ENCODE data around the gene KRT13. TPM values are rescaled to one million over a fixed set of nuclear protein-coding genes. Genes with fewer than 3 reads are reported as not detected.
A peak's percentile ranks its signal among the peaks of the same experiment; 100 is the strongest.

Gene KRT13
- total RNA-seq, 2 donors from 2014 or later: not detected

DNA sequence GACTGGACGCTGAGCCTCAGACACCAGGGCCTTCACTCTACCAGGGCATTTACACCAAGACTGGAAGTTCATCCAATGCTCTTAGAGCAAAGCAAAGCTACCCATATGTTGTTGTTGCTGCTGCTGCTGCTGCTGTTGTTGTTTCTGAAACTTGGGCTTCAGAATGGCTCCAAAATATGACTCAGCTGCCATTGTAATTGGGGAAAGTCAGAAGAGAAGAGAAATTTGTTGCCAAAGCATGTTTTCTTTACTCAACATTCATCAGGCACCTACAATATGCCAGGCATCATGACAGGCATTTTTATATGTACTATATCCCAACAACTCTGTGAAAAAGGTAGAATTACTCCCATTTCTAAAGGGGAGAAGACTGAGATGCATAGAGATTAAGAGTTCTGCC lies 50.2 kb downstream of the KRT13 start:
- intact Hi-C loops (cut with DNase I): no loop called here
- Histone ChIP-seq H3K9me3 (no peaks in the 10 kb centered on the region), H3K27me3 (no peaks in the 10 kb centered on the region), H3K27ac (no peak overlapping the region), H3K4me1 (no peaks in the 10 kb centered on the region), H3K4me3 (no peak overlapping the region), H3K36me3 (replicated peaks in 1 of 2; ENCODE audit: insufficient read depth in 1 of 2, low read depth in 2 of 2) (no peaks in the 10 kb centered on the region)
- DNase-seq: no peak
- WGBS, 2 donors: 75 to 89% methylated on average over 1 of the region's 1 CpG
- ATAC-seq: no peak
- no peak for TF ChIP-seq POLR2A (IDR thresholded peaks at IDR 0.05)
- TF ChIP-seq, protein P1, sequence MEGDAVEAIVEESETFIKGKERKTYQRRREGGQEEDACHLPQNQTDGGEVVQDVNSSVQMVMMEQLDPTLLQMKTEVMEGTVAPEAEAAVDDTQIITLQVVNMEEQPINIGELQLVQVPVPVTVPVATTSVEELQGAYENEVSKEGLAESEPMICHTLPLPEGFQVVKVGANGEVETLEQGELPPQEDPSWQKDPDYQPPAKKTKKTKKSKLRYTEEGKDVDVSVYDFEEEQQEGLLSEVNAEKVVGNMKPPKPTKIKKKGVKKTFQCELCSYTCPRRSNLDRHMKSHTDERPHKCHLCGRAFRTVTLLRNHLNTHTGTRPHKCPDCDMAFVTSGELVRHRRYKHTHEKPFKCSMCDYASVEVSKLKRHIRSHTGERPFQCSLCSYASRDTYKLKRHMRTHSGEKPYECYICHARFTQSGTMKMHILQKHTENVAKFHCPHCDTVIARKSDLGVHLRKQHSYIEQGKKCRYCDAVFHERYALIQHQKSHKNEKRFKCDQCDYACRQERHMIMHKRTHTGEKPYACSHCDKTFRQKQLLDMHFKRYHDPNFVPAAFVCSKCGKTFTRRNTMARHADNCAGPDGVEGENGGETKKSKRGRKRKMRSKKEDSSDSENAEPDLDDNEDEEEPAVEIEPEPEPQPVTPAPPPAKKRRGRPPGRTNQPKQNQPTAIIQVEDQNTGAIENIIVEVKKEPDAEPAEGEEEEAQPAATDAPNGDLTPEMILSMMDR (IDR thresholded peaks at IDR 0.05): no peak

DNA sequence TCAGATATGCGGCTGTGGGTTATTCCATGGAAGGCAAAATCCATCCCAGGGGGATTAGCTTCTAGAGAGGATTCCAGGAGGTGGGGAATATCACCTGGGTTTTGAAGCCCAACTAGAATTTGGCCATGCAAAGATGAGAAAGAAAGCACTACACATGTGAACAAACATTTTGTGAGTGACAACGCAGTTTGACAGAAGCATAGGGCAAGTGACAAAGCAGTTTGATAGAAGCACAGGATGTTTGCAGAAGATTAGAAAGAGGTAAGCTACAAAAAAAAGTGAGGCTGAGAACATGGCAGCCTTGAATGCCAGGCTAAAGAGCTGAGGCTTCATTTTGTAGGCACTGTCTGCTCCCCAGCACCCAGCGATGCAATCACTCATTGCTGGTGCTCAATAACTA lies 52.3 kb downstream of the KRT13 start:
- 61 to 72% methylated on average over 3 of the region's 3 CpGs for WGBS, 2 donors
- H3K27ac ChIP-seq: no peak overlapping the region
- intact Hi-C loops (cut with DNase I): no loop called here

DNA sequence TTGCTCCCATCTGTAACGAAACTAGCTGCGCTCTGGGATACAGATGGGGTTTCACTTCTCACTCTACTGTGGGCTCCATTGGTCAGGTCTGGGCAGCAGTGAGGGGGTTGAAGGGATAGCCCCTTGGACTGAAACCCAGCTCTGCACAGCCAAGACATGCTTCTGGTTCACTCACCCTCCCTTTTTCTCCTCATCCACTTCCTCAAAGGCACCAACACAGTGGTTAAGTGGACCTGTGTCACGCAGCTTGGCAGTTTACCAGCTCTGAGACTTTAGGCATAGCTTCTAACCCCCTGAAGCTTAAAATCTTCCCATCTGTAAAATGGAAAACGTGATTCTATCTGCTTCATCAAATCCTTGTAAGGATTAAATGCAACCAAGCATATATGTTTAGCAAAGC lies 53.1 kb downstream of the KRT13 start:
- intact Hi-C loops (cut with DNase I): no loop called here
- Histone ChIP-seq H3K4me1 (no peaks in the 10 kb centered on the region), H3K9me3 (no peaks in the 10 kb centered on the region), H3K4me3 (no peak overlapping the region), H3K36me3 (replicated peaks in 1 of 2; ENCODE audit: insufficient read depth in 1 of 2, low read depth in 2 of 2) (no peaks in the 10 kb centered on the region), H3K27ac (no peak overlapping the region), H3K27me3 (no peaks in the 10 kb centered on the region)
- no peak for DNase-seq
- TF ChIP-seq, protein P1 (IDR thresholded peaks at IDR 0.05): no peak
- no peak for TF ChIP-seq POLR2A (IDR thresholded peaks at IDR 0.05)
- WGBS, 2 donors: 42 to 52% methylated on average over 4 of the region's 4 CpGs
- no peak for ATAC-seq

More for the DNA sequence above, 52.3 kb downstream of the KRT13 start:
- DNase-seq (no peak), ATAC-seq (no peak)
- no peaks in the 10 kb centered on the region for H3K4me1 ChIP-seq
- H3K36me3 ChIP-seq (replicated peaks in 1 of 2; ENCODE audit: insufficient read depth in 1 of 2, low read depth in 2 of 2): no peaks in the 10 kb centered on the region
- H3K27me3 ChIP-seq: no peaks in the 10 kb centered on the region
- TF ChIP-seq POLR2A (IDR thresholded peaks at IDR 0.05): no peak
- TF ChIP-seq, protein P1 (IDR thresholded peaks at IDR 0.05): no peak
- no peak overlapping the region for H3K4me3 ChIP-seq
- no peaks in the 10 kb centered on the region for H3K9me3 ChIP-seq

DNA sequence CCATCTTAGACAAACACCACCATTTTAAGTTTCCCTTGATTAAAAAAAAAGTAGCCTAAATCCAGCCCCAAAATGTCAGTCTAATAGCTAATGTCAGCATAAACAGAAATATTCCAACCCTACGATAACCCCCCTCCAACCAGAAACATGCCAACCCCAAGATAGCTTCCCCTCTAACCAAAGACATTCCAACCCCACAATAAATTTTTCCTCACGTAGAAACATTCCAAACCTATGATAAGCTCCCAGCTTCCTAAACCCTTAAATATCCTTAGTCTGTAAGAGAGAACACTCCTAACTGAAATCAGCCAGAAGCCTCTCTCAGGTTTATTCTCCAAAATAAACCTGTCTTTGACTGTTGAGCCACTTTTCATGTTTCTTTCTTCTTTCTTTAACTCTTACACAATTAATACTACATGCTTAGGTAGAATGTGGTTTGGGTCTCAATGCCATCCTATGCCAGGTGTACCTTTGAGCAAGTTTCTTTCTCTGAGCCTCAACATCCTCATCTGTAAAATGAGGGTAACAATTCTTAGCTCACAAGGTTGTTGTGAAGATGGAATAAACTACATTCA lies 54.2 kb downstream of the KRT13 start:
- H3K4me1 ChIP-seq: no peaks in the 10 kb centered on the region
- ATAC-seq: no peak
- WGBS, 2 donors: 65 to 69% methylated on average over 2 of the region's 2 CpGs
- H3K4me3 ChIP-seq: no peak overlapping the region
- H3K36me3 ChIP-seq (replicated peaks in 1 of 2; ENCODE audit: insufficient read depth in 1 of 2, low read depth in 2 of 2): no peaks in the 10 kb centered on the region
- DNase-seq: no peak
- no peaks in the 10 kb centered on the region for H3K27me3 ChIP-seq
- H3K9me3 ChIP-seq: no peaks in the 10 kb centered on the region
- intact Hi-C loops (cut with DNase I): no loop called here
- H3K27ac ChIP-seq: no peak overlapping the region
- TF ChIP-seq, protein P1 (IDR thresholded peaks at IDR 0.05): no peak
- TF ChIP-seq POLR2A (IDR thresholded peaks at IDR 0.05): no peak

Small RNAs within 50 kb of the gene (microRNA-seq; reads per million reads assigned to microRNA genes)
- gene MIR6510 (ENCODE audit: borderline number of aligned reads in 2 of 2, borderline replicate concordance in 2 of 2): 0 to 0.47 reads per million in 2 donors

Small RNAs within 50 kb of the gene (small RNA-seq; reads per million reads assigned to genes)
- 0.61 reads per million, percentile 9 among the genes with 10 or more reads in this experiment for gene RNU2-32P

Other genes starting within 250 kb of the KRT13 start
- gene KRTAP9-6, start 240.2 kb downstream of the KRT13 start, total RNA-seq: not detected
- not detected for gene KRTAP9-7, start 229.9 kb downstream of the KRT13 start, total RNA-seq
- not detected for gene KRTAP29-1, start 202.8 kb downstream of the KRT13 start, total RNA-seq
- gene KRTAP16-1, start 196.3 kb downstream of the KRT13 start, total RNA-seq: not detected
- gene KRTAP17-1, start 189.9 kb downstream of the KRT13 start, total RNA-seq: not detected
- gene KRT33A, start 154.8 kb downstream of the KRT13 start, total RNA-seq: not detected
- not detected for gene KRT33B, start 135.8 kb downstream of the KRT13 start, total RNA-seq
- gene KRT34, start 123.3 kb downstream of the KRT13 start, total RNA-seq: not detected
- not detected for gene KRT31, start 108.0 kb downstream of the KRT13 start, total RNA-seq
- gene KRT37, start 81.0 kb downstream of the KRT13 start, total RNA-seq: not detected
- gene KRT38, start 64.6 kb downstream of the KRT13 start, total RNA-seq: not detected
- gene KRT32, start 38.2 kb downstream of the KRT13 start, total RNA-seq: not detected
- not detected for gene KRT35, start 24.5 kb downstream of the KRT13 start, total RNA-seq
- gene KRT36, start 15.7 kb downstream of the KRT13 start, total RNA-seq: not detected
- gene KRT15, start 13.3 kb upstream of the KRT13 start, total RNA-seq: under 1 TPM in 1 of 2 donors, not detected in 1; 0.52 TPM
- gene KRT19, start 22.7 kb upstream of the KRT13 start, total RNA-seq: 100 to 1,000 TPM in 1 of 2 donors, 10 to 100 TPM in 1; 77.5 to 121 TPM
- not detected for gene KRT9, start 66.4 kb upstream of the KRT13 start, total RNA-seq
- 1 to 10 TPM in 1 of 2 donors, not detected in 1; 2.3 TPM for gene KRT14, start 81.3 kb upstream of the KRT13 start, total RNA-seq
- gene KRT16, start 107.2 kb upstream of the KRT13 start, total RNA-seq: 1 to 10 TPM; 1.6 to 4.2 TPM
- gene KRT17, start 119.0 kb upstream of the KRT13 start, total RNA-seq: 1 to 10 TPM; 4.4 to 5.9 TPM
- 100 to 1,000 TPM in 1 of 2 donors, 10 to 100 TPM in 1; 99.5 to 120 TPM for gene EIF1, start 183.3 kb upstream of the KRT13 start, total RNA-seq
- gene GAST, start 206.7 kb upstream of the KRT13 start, total RNA-seq: not detected
- gene HAP1, start 229.0 kb upstream of the KRT13 start, total RNA-seq: 1 to 10 TPM in 1 of 2 donors, under 1 TPM in 1; 0.52 to 1.3 TPM

Measured in body of pancreas (tissue), 4 donors.